K562 (cell line): ENCODE data around the gene SPARC.

Source experiments
- CCNT2 ChIP-seq: IDR thresholded peaks from 2 replicates; pipeline ENCODE4 v1.6.1; 2011; ENCODE audit warnings: borderline replicate concordance, low read depth, mild to moderate bottlenecking, moderate library complexity, mixed read lengths, low read length; ENCODE audit not compliant: insufficient read length; ENCODE audit errors: extremely low read depth
- TF ChIP-seq, protein P1 (sequence below): sonication (generic); formaldehyde crosslinking; IDR thresholded peaks from 2 replicates; pipeline ENCODE4 v1.8.0; 2023; ENCODE audit warnings: mild to moderate bottlenecking, missing genetic modification reagents
- TF ChIP-seq, protein P2 (sequence below), 2 experiments: IDR thresholded peaks in 1 of 2; conservative IDR thresholded peaks in 1 of 2; 2 replicates each; pipeline ENCODE4 v1.6.1; 2016; ENCODE audit warnings: low read depth in 2 of 2, mild to moderate bottlenecking in 1 of 2, missing compliant biosample characterization in 1 of 2, missing genetic modification characterization in 1 of 2, moderate library complexity in 1 of 2

DNA sequence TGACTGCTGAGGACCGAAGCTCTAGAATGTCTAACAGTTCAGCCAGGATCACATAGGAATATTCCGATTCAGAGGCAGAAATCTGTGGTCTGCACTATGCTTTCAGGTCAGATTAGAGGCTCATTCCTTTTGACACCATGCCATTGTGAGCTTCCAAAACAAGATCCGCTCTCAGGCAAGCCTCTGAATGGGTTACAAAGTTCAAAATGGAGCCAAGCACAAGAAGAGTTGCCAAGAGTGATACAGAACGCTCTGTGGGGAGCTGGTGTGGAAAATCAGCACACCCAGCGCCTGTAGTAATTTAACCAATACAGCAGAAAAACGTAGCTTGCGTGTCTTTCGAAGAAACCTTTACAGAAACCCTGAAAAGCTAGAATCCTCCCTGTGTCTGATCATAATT lies 62.2 kb downstream of the SPARC start:
- TF ChIP-seq CCNT2 = no peak
- TF ChIP-seq, protein P1, sequence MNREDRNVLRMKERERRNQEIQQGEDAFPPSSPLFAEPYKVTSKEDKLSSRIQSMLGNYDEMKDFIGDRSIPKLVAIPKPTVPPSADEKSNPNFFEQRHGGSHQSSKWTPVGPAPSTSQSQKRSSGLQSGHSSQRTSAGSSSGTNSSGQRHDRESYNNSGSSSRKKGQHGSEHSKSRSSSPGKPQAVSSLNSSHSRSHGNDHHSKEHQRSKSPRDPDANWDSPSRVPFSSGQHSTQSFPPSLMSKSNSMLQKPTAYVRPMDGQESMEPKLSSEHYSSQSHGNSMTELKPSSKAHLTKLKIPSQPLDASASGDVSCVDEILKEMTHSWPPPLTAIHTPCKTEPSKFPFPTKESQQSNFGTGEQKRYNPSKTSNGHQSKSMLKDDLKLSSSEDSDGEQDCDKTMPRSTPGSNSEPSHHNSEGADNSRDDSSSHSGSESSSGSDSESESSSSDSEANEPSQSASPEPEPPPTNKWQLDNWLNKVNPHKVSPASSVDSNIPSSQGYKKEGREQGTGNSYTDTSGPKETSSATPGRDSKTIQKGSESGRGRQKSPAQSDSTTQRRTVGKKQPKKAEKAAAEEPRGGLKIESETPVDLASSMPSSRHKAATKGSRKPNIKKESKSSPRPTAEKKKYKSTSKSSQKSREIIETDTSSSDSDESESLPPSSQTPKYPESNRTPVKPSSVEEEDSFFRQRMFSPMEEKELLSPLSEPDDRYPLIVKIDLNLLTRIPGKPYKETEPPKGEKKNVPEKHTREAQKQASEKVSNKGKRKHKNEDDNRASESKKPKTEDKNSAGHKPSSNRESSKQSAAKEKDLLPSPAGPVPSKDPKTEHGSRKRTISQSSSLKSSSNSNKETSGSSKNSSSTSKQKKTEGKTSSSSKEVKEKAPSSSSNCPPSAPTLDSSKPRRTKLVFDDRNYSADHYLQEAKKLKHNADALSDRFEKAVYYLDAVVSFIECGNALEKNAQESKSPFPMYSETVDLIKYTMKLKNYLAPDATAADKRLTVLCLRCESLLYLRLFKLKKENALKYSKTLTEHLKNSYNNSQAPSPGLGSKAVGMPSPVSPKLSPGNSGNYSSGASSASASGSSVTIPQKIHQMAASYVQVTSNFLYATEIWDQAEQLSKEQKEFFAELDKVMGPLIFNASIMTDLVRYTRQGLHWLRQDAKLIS (CRISPR knock-in tag) = no peak
- TF ChIP-seq, protein P2, sequence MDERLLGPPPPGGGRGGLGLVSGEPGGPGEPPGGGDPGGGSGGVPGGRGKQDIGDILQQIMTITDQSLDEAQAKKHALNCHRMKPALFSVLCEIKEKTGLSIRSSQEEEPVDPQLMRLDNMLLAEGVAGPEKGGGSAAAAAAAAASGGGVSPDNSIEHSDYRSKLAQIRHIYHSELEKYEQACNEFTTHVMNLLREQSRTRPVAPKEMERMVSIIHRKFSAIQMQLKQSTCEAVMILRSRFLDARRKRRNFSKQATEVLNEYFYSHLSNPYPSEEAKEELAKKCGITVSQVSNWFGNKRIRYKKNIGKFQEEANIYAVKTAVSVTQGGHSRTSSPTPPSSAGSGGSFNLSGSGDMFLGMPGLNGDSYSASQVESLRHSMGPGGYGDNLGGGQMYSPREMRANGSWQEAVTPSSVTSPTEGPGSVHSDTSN (CRISPR knock-in tag; IDR thresholded peaks at IDR 0.05; ENCODE audit: low read depth) = no peak
- TF ChIP-seq, protein P2 (tag; conservative IDR thresholded peaks at IDR 0.05; ENCODE audit: low read depth) = no peak
